CD4-positive, alpha-beta T cell treated with Interleukin-15 for 4 hours (primary cell): Measurements from ENCODE around the gene BTN3A1.
"Not testable (repeated sequence)": the region's sequence is repeated elsewhere in the genome, so short reads cannot be mapped to it uniquely, and the experiment has no call there.

Experiments used
- DNase-seq: peaks from one replicate; pipeline ENCODE4 v3.0.0-alpha.2; 2020; ENCODE audit warnings: low spot score

BTN3A1 gene

DNA sequence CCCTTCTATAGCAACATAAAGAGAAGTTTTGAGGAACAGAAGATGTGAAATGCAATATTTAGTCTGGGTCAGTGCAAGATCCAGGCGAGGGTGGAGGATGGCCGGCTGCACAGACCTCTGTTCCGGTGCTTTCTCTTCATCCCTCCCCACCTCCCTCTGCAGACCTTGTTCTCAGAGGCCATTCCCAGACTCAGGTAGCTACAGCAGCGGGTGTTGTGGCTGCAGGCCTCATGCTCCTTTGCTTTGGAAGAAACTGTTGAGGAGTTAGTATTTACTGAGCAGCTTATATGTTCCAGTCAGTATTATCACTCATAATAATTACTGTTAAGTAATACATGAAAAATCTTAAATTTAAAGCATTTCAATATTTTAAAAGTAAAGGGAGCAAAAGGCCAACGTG lies 39.9 kb downstream of the BTN3A1 start:
- no peak for DNase-seq

GRCh38 chr6:26445934-26446667 lies 44.0 kb downstream of the BTN3A1 start:
- DNase-seq = peak; percentile 48

DNA sequence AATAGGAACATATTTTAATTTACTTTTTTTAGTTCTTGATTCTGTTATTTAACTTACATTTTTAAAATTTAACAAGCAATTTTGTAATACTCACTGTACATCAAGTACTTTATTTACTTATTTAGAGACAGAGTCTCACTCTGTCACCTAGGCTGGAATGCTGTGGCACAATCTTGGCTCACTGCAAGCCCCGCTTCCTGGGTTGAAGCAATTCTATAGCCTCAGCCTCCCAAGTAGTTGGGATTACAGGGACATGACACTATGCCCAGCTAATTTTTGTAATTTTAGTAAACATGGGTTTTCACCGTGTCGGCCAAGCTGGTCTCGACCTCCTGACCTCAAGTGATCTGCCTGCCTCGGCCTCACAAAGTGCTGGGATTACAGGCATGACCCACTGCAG lies 45.2 kb downstream of the BTN3A1 start:
- no peak for DNase-seq

GRCh38 chr6:26450240-26450639 lies 48.2 kb downstream of the BTN3A1 start:
- no peak for DNase-seq

DNA sequence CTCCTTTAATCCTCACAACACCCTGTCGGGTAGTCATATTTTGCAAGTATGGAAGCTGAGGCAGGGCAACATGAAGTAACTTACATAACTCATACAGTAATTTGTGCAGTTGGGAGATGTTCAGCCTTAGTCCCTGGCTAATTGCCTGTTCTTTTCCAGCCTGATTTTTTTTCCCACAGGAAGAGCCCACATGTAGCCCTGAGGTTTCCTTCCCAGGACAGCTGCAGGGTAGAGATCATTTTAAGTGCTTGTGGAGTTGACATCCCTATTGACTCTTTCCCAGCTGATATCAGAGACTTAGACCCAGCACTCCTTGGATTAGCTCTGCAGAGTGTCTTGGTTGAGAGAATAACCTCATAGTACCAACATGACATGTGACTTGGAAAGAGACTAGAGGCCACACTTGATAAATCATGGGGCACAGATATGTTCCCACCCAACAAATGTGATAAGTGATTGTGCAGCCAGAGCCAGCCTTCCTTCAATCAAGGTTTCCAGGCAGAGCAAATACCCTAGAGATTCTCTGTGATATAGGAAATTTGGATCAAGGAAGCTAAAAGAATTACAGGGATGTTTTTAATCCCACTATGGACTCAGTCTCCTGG lies 50.7 kb downstream of the BTN3A1 start:
- DNase-seq = no peak

- DNase-seq = no peak
Measured at GRCh38 chr6:26454631-26455030, 52.6 kb downstream of the BTN3A1 start.

- DNase-seq = no peak
Measured at GRCh38 chr6:26455357-26455970, 53.4 kb downstream of the BTN3A1 start.

DNA sequence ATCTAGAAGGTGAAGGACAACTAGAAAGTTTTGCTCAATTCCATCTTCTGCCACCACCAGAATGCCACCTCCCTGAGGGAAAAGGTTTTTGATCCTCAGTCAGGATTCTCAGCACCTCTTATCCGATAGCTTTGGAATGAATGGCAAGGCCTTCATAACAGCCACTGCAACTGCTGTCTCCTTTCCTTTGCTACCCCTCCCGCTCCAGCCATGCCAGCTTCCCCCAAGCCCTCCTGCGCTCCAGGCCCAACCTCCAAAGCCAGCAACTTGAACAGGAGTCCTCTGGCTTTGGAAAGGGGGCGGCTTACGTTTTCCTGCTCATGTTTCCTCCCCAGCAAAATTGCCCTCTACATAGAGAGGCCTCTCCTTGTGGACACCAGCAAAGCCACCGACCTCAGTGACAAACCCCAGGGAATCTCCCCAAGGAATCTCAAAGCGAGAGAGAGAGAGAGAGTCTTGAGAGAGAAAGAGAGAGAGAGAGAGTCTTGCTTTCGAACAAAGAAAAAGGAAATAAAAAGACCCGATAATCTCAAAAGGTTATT lies 55.3 kb downstream of the BTN3A1 start:
- DNase-seq = no peak

- DNase-seq = peak; percentile 81
Measured at GRCh38 chr6:26457806-26458688, 56.0 kb downstream of the BTN3A1 start, which contains the start of gene BTN2A1. TSS of gene BTN2A1 (plus strand) at chr6:26457955. CDS start at chr6:26458637, 682 bp downstream.

- DNase-seq = no peak
Measured at GRCh38 chr6:26459023-26459810, 57.1 kb downstream of the BTN3A1 start.

- not testable (repeated sequence) for DNase-seq
Measured at GRCh38 chr6:26461353-26461752, 59.3 kb downstream of the BTN3A1 start.

DNA sequence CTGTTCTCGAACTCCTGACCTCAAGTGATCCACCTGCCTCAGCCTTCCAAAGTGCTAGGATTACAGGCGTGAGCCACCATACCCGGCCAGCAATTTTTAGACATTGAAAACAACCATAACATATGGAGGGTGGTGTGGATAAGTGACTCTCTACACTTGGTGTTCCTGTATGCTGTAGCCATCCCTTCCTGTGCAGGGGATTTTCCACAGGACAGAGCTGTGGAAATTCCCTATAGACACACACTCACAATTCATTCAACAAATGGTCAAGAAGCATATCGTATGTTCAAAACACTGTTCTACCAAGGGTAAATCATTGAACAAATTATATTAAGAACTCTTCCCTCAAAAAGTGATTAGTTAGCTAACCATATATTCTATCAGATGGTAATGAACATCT lies 61.9 kb downstream of the BTN3A1 start:
- no peak for DNase-seq

DNA sequence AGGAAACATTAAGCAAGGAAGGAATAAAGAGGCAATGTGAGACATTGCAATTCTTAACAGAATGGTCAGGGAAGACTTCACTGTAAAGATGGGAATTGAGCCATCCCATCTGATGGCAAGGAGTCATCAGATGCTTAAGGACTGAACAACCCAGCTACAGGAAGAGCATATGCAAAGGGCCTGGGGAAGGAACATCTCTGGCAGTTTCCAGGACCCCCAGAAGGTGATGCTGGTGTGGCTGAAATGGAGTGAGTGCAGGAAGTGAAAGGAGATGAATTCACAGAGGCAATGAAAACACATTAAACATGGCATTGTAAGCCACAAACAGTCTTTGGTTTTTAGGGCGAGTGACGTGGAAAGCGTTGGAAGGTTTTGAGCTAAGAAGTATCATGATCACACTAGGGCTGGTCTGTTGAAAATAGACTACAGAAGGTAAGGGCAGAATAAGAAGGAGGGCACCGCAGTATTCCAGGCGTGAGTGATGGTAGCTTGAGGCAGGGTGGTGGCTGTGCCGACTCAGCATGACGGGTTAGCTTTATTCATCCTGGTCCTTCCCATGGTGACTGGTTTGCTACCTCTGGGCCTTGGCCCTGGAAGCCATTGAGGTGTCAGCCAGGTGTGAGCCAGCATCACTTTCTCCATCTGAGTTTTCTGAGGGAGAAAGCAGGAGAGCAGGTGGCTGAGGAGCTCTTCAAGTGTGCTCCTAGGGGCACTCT lies 62.5 kb downstream of the BTN3A1 start:
- DNase-seq = no peak
